NT2/D1 (cell line): ENCODE results near the gene TBC1D22B.

Experiments used
- SUZ12 ChIP-seq: IDR thresholded peaks from 2 replicates; pipeline ENCODE4 v1.6.1; 2011; ENCODE audit not compliant: insufficient read length, insufficient read depth; ENCODE audit errors: extremely low read depth
- YY1 ChIP-seq: IDR thresholded peaks from 2 replicates; pipeline ENCODE4 v1.6.1; 2011; ENCODE audit not compliant: insufficient read length, insufficient read depth

DNA sequence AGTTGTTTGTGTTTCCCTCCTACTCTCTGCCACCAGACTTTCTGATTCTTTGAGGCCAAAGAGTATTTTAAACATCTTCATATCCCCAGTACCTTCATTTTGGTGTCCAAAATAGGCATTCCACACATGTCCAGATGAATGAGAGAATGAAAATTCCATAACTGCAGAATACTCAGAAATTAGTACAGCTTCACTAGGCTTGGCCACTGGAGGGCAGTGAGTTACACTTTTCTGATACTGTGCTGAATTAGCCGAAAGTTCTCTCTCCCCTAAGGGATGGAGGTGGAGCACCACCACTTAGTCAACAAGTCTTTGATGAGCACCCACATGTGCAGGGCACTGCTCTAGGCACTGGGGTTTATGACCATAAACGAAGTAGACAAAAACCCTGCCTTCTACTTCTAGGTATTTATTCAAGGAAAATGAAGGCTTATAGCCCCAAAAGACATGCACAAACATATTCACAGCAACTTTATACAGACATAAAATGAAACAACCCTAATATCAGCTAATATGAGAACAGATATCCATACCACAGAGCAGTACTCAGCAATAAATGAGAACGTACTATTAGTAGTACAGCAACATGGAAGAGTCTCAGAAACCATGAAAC, 46.4 kb downstream of the TBC1D22B start:
- TF ChIP-seq YY1 = no peak
- TF ChIP-seq SUZ12 = no peak
